Left lung (tissue), 10 donors: ENCODE data around the gene SLC6A11. TPM values are rescaled to one million over a fixed set of nuclear protein-coding genes. Genes with fewer than 3 reads are reported as not detected.

Source experiments
- ATAC-seq: fragments of 200-7000 bp; cut with Tn5 transposase; one replicate; pipeline ENCODE4 v1.9.1; 2020; ENCODE audit warnings: moderate library complexity
- DNase-seq, 4 donors: peaks; one replicate each; pipeline ENCODE4 v3.0.0-alpha.2; 2013 to 2020
- H3K27ac ChIP-seq, 2 donors: fragments of 200-600 bp; sonication (generic) in 1 of 2; one replicate each; pipeline versions ENCODE4 v1.5.0 to v1.8.0; 2020 to 2021
- H3K27me3 ChIP-seq, 2 donors: fragments of 200-600 bp; sonication (generic) in 1 of 2; one replicate each; pipeline versions ENCODE4 v1.5.0 to v1.8.0; 2020 to 2021
- H3K36me3 ChIP-seq, 2 donors: fragments of 200-600 bp; sonication (generic) in 1 of 2; one replicate each; pipeline versions ENCODE4 v1.5.0 to v1.8.0; 2020 to 2021
- H3K4me1 ChIP-seq, 2 donors: fragments of 200-600 bp; one replicate each; pipeline ENCODE4 v1.8.0; 2021
- H3K4me3 ChIP-seq, 2 donors: fragments of 200-600 bp; sonication (generic) in 1 of 2; one replicate each; pipeline versions ENCODE4 v1.5.0 to v1.8.0; 2020 to 2021; ENCODE audit warnings: mild to moderate bottlenecking in 1 of 2
- H3K9me3 ChIP-seq, 2 donors: fragments of 200-600 bp; sonication (generic) in 1 of 2; one replicate each; pipeline versions ENCODE4 v1.5.0 to v1.8.0; 2020 to 2021
- CTCF ChIP-seq, 2 donors: fragments of 200-600 bp; sonication (generic) in 1 of 2; IDR thresholded peaks; one replicate each; pipeline versions ENCODE4 v1.5.0 to v1.8.0; 2021; ENCODE audit warnings: antibody characterized with exemption in 2 of 2
- intact Hi-C, 2 donors: fragments of 100-400 bp; cut with DNase I; formaldehyde crosslinking; loops; one replicate each; pipeline versions ENCODE4 v1.11.2 to v1.14.2; 2022
- polyA plus RNA-seq, 6 donors: library from polyadenylated mRNA; unstranded; fragments of 120-200 nt; gene quantifications; one replicate each; pipeline ENCODE4 v1.2.1, GENCODE V29; 2013; ENCODE audit not compliant: insufficient read length in 6 of 6
- total RNA-seq, 2 donors: library from RNA; stranded (reverse); fragmentation: NEBNext Ultra II Directional; extraction: Animal tissue kit (Norgen Biotek cat#: 25700); gene quantifications; one replicate each; pipeline ENCODE4 v1.2.1, GENCODE V29; 2021
- donor health status: DM: no; HTN: yes; CAD: no.
- donor health status: DM: no; HTN: no; CAD: no.

Gene SLC6A11
- total and polyA plus RNA-seq, 8 donors: 0.07 to 0.31 (median 0.18) TPM; not detected in 2

GRCh38 chr3:10957976-10958749 lies 142.1 kb downstream of the SLC6A11 start:
- DNase-seq (peak in 3 of 4 donors; percentile 64 to 91 (median 88)), ATAC-seq (peak; percentile 80)
- Histone ChIP-seq H3K4me1 (peaks cover 0 to 5% of the 10 kb centered on the region in 2 donors), H3K36me3 (no peaks in the 10 kb centered on the region), H3K9me3 (no peaks in the 10 kb centered on the region), H3K27ac (no peak overlapping the region), H3K4me3 (no peak overlapping the region), H3K27me3 (no peaks in the 10 kb centered on the region)
- TF ChIP-seq CTCF (IDR thresholded peaks at IDR 0.05): no peak
- intact Hi-C loops: no loop called here

GRCh38 chr3:10960255-10960654 lies 144.2 kb downstream of the SLC6A11 start:
- H3K4me3 ChIP-seq: no peak overlapping the region
- TF ChIP-seq CTCF (IDR thresholded peaks at IDR 0.05): no peak
- ATAC-seq (no peak), DNase-seq (no peak)
- peaks cover 0 to 5% of the 10 kb centered on the region in 2 donors for H3K4me1 ChIP-seq
- no peak overlapping the region for H3K27ac ChIP-seq
- no peaks in the 10 kb centered on the region for H3K36me3 ChIP-seq
- H3K27me3 ChIP-seq: no peaks in the 10 kb centered on the region
- no peaks in the 10 kb centered on the region for H3K9me3 ChIP-seq
- intact Hi-C loops: no loop called here

GRCh38 chr3:10961921-10962320 lies 145.9 kb downstream of the SLC6A11 start:
- no peak for TF ChIP-seq CTCF (IDR thresholded peaks at IDR 0.05)
- H3K36me3 ChIP-seq: no peaks in the 10 kb centered on the region
- H3K4me3 ChIP-seq: no peak overlapping the region
- no peaks in the 10 kb centered on the region for H3K9me3 ChIP-seq
- no peaks in the 10 kb centered on the region for H3K27me3 ChIP-seq
- intact Hi-C loops: no loop called here
- peaks cover 0 to 5% of the 10 kb centered on the region in 2 donors for H3K4me1 ChIP-seq
- DNase-seq (no peak), ATAC-seq (no peak)
- no peak overlapping the region for H3K27ac ChIP-seq

- intact Hi-C loops: no loop called here
- no peaks in the 10 kb centered on the region for H3K27me3 ChIP-seq
- peaks cover 0 to 5% of the 10 kb centered on the region in 2 donors for H3K4me1 ChIP-seq
- no peaks in the 10 kb centered on the region for H3K9me3 ChIP-seq
- DNase-seq (no peak), ATAC-seq (no peak)
- no peaks in the 10 kb centered on the region for H3K36me3 ChIP-seq
- no peak overlapping the region for H3K27ac ChIP-seq
- H3K4me3 ChIP-seq: no peak overlapping the region
- no peak for TF ChIP-seq CTCF (IDR thresholded peaks at IDR 0.05)
These were observed 146.5 kb downstream of the SLC6A11 start for GRCh38 chr3:10962481-10963036.

- Histone ChIP-seq H3K4me1 (no peaks in the 10 kb centered on the region), H3K36me3 (no peaks in the 10 kb centered on the region), H3K27ac (no peak overlapping the region), H3K27me3 (no peaks in the 10 kb centered on the region), H3K4me3 (no peak overlapping the region), H3K9me3 (no peaks in the 10 kb centered on the region)
- ATAC-seq (peak; percentile 48), DNase-seq (peak in 1 of 4 donors; percentile 35)
- TF ChIP-seq CTCF (IDR thresholded peaks at IDR 0.05): no peak
- intact Hi-C loops: no loop called here
These were observed 148.6 kb downstream of the SLC6A11 start for GRCh38 chr3:10964537-10965167.
